SKM-1 treated with dmso at 0.1 percent for 144 hours (cell line): ENCODE measurements around the gene SLC2A1.

ENCODE experiments used
- DNase-seq: peaks from one replicate; lab custom pipeline; 2025; ENCODE audit not compliant: unreplicated experiment; lab: John Stamatoyannopoulos, UW

SLC2A1 gene

DNA sequence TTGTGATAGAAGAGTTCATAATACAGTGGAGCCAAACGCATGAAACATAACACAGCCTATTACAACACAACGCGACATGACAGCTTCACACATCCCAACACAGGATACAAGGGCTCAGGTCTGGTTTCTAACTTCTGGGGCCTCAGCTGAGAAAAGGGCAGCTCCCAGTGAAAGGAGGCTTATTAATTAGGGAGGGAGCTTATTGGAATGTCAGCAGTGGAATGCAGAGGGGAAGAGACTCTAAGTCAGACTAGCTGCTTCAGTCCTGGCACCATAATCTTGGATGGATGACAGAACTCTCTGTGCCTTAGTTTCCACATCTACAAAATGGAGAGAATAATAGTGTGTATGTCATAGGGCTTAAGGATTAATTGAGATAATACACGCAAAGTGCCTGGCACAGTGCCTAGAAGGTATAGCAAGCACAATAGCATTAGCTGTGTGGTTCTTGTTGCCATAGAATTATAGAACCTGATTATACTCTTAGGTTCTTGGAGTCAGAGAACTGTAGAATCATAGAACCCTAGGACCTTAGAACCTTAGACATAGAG lies 22.7 kb upstream of the SLC2A1 start:
- no peak for DNase-seq

- DNase-seq = peak; percentile 77
These were observed 21.5 kb upstream of the SLC2A1 start for GRCh38 chr1:42979896-42980800.

GRCh38 chr1:42979036-42979430 lies 20.4 kb upstream of the SLC2A1 start:
- DNase-seq = no peak

DNA sequence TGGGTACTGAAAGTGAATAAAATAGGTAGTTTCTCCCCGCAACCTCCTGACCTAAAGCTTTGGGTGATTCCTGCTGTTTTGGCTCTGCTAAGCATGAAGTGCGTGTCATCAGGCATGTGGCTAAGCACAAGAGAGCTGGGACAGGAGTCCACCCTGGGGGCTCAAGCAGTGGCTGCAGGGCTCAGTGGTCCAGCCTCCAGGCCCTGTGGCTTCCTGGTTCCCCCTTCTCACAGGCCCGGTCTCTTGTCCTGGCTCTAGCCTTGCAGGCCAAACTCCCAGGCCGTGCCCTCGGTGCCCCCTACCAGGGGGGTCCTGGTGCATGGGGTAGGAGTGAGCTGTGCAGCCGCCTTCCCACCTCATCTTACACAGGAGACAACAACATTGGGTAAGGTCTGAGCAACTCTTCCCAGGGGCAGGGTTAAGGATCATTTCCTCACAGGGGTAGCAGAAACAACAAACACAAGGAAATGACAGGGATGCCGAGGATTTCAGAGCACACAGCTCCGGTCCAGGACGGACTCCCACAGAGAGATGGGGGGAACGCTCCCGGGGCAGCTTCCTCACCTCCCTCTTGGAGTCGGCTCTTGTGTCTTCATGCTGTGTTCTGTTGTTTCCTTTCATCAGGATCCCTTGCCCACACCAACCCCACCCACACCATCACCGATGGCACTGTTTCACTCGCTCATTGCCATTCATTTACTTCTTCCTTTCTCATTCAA lies 19.8 kb upstream of the SLC2A1 start:
- no peak for DNase-seq

- DNase-seq = no peak
These were observed 19.0 kb upstream of the SLC2A1 start for GRCh38 chr1:42977653-42978052.

DNA sequence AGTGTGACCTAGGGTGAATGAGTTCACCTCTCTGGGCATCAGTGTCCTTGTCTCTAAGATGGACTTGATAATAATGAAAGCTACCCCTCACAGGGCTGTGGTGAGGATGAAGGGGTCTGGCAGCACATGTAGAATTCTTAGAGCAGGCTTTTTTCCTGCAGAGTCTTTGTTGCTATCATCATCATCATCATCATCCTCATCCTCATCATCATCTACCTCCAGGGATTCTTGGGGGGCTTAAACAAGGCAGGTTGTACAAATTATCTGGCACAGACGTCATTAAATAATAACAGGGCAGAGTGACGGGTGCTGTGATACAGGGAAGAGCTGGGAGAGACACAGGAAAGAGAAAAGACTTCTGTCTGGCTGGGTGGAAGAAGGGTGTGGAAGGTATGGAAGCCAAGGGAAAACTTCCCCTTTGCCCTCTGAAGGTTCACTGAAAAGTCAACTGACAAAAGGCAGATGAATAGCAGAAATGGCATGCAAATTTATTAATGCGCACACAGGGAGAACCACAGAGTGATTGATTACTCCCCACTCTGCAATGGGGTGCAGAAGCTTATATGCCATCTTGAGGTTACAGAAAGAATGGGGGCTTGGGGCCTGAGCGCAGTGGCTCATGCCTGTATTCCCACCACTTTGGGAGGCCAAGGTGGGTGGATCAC lies 17.0 kb upstream of the SLC2A1 start:
- no peak for DNase-seq

GRCh38 chr1:42974767-42975437 lies 16.2 kb upstream of the SLC2A1 start:
- no peak for DNase-seq

DNA sequence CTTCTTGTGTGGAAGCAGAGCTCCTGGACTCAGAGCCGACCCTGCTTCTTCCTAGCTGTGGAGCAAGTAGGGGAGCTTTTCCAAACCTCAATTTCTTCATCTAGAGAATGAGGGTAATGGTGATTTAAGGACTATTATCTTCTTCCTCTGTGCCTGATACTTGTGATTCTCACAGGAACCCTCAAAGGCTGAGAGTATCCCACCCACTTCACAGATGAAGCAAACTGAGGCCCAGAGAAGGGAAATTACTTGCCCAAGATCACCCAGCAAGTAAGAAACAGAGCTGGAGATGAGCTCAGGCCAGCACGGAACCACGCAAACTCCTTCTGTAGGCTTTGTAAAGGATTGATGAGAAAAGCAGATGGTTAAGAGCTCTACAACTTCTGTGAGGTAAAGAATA lies 15.1 kb upstream of the SLC2A1 start:
- DNase-seq = no peak

DNA sequence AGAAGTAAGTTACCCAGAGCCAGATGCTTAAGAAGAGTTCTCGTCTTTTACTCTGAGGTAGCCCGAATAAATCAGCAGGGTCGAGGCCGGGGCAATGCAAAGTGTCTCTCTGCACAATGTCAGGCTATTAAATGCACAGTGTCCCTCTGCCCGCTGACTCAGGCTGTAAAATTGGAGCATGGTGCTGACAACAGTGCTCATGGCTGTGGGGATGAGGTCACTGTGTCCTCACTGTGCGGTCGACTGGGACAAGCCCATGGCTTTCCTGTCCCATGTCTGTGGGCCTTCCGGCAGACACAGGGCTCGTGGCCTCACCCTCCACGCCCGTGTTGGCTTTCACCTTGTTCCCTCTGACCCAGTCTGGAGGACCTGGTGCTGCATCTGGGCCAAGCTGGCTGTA lies 14.6 kb upstream of the SLC2A1 start:
- no peak for DNase-seq

DNA sequence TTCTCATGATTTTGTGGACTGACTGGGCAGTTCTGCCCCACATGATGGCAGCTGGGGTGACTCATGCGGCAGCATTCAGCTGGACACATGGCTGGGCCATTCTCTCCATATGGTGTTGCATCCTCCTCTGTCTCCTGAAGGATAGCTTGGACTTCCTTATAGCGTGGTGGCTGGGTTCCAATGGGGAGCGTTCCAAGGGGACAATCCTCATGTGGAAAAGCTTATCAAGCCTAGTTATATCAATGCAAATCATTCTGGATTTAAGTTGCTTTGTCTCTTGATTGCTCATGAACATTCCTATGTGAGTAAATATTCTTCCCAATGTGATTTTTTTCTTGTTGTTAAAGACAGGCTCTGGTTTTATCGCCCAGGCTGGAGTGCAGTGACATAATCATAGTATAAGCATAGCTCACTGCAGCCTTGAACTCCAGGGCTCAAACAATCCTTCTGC lies 13.2 kb upstream of the SLC2A1 start:
- DNase-seq = no peak

GRCh38 chr1:42970143-42970542 lies 11.5 kb upstream of the SLC2A1 start:
- DNase-seq = no peak

- no peak for DNase-seq
These were observed 10.0 kb upstream of the SLC2A1 start for GRCh38 chr1:42968654-42969053.

- DNase-seq = no peak
These were observed 8.3 kb upstream of the SLC2A1 start for GRCh38 chr1:42966688-42967612.

DNA sequence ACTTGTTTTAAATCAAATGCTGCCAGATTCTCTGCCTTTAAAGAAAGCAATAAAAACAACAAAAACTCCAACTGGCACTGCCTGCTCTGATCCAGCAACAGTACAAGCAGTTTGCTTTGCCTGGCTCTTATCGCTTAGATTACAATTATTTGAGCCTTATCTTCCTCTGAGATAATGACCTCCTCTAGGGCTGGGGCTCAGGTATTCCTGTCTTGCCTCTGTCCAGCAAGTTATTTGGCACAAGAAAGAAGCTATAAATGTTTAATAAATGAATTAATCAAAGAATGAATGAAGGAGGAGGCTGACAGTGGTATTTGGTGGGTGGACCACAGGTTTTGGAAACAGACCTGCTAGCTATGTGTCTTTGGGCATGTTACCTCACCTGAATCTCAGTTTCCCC lies 6.7 kb upstream of the SLC2A1 start:
- no peak for DNase-seq

DNA sequence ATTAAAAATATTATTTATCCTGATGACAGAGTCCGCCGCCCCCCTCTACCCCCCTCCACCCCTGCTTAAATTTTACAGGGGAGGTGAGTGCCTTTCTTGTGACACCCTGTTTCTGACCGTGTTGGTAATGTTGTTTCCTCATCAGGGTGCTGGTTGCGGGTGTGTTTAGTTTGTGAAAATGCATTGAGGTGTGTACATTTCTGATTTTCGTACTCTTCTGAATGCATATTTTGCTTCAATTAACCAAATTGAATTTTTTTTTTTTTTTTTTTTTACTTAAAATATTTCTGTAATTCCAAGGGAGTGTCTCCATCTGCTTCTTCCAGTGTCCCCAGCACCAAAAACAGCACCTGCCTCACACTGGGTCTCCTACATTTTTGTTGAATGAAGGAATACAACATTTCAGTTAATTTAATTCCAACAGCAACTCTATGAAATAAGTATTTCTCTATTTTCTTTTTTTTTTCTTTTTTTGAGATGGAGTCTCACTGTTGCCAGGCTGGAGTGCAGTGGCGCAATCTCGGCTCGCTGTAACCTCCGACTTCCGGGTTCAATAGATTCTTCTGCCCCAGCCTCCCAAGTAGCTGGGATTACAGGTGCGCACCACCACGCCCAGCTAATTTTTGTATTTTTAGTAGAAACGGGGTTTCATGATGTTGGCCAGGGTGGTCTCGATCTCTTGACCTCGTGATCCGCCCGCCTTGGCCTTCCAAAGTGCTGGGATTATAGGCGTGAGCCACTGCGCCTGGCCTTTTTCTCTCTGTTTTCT lies 5.6 kb upstream of the SLC2A1 start:
- no peak for DNase-seq

- no peak for DNase-seq
These were observed 4.8 kb upstream of the SLC2A1 start for GRCh38 chr1:42963378-42964043.

- no peak for DNase-seq
These were observed 4.1 kb upstream of the SLC2A1 start for GRCh38 chr1:42962641-42963377.
